Omental fat pad (tissue), 4 donors: ENCODE results near the gene USP26. TPM values are rescaled to one million over a fixed set of nuclear protein-coding genes. Genes with fewer than 3 reads are reported as not detected.
"Not testable (repeated sequence)": the region's sequence is repeated elsewhere in the genome, so short reads cannot be mapped to it uniquely, and the experiment has no call there.

Experiments used
- ATAC-seq: fragments of 150-250 bp; one replicate; pipeline ENCODE4 v1.9.1; 2016; ENCODE audit warnings: mild to moderate bottlenecking, moderate library complexity; ENCODE audit not compliant: low FRiP score
- DNase-seq: peaks from one replicate; pipeline ENCODE4 v3.0.0-alpha.2; 2019; ENCODE audit warnings: low spot score
- CTCF ChIP-seq, 3 donors: fragments of 450-650 bp; IDR thresholded peaks; one replicate each; pipeline ENCODE4 v1.5.1; 2016 to 2017; ENCODE audit warnings: antibody characterized with exemption in 3 of 3, mild to moderate bottlenecking in 3 of 3, moderate library complexity in 2 of 3
- total RNA-seq, 4 donors: library from RNA; depleted of rRNA; stranded (reverse); fragments of >200 nt; gene quantifications; one replicate each; pipeline ENCODE4 v1.1.0, GENCODE V29; 2016

The USP26 gene
- total RNA-seq, 4 donors from 2014 or later: not detected

GRCh38 chrX:133083899-133084298 lies 13.0 kb downstream of the USP26 start:
- TF ChIP-seq CTCF (IDR thresholded peaks at IDR 0.05): no peak
- DNase-seq: no peak
- no peak for ATAC-seq

- TF ChIP-seq CTCF (IDR thresholded peaks at IDR 0.05): no peak
- no peak for DNase-seq
- no peak for ATAC-seq
Measured at GRCh38 chrX:133081990-133082389, 14.9 kb downstream of the USP26 start.

GRCh38 chrX:133077856-133078255 lies 19.1 kb downstream of the USP26 start:
- not testable (repeated sequence) for DNase-seq, ATAC-seq

DNA sequence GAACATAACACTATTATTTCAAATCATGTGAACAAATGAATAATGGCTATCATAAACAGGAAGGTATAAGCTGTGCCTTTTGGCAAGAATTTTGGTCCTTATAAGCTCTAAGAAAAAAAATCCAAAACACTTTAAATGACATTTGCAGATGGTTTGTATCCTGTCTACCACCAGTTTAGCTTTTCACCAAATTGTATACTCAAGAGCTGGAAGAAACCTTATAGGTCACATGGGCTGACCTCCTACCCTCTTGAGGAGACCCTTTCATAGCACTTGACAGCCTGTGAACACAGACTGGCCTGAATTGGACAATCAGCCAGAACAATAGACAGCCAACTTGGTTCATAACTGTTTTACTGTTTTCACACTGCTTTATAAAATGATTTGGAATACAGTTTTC lies 24.3 kb downstream of the USP26 start:
- no peak for DNase-seq
- no peak for ATAC-seq
- TF ChIP-seq CTCF (IDR thresholded peaks at IDR 0.05): no peak

DNA sequence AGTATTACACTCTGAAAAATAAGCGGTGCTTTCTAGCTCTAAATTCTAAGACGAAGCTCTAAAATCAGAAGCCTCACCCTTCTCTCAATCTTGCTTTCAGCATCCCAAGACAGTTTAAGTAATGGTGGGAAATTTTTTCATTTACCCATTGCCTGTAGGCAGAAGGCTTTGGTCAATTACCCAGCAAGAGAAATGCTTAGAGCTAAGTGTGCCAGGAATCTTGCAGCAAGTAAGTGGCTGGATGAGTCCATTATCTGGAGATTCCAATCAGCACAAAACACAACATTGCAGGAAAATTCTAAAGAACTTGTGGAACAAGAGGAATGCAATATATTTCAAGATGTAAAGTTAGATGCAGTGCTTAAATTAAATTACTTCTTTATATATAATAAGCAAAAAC lies 28.4 kb downstream of the USP26 start:
- no peak for DNase-seq
- no peak for TF ChIP-seq CTCF (IDR thresholded peaks at IDR 0.05)
- no peak for ATAC-seq

DNA sequence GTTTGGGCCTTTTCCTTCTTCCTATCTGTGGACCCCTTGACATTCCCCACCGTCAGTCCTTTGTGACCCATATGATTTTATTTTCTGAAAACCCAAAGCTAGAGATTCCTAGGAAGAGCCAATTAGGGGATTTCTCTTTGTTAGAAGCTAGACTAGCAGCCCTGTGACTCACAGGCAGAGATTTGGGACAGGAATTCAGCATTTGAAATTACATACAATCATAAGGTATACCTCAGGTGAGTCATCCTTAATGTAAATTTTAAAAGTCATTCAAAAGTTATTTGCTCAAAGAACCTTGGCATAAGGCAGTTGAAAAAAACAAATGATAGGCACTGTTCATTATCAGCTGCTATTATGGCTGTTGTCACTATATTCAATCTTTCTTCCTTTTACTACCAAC lies 40.6 kb downstream of the USP26 start:
- DNase-seq: no peak
- ATAC-seq: no peak
- TF ChIP-seq CTCF (IDR thresholded peaks at IDR 0.05): no peak

DNA sequence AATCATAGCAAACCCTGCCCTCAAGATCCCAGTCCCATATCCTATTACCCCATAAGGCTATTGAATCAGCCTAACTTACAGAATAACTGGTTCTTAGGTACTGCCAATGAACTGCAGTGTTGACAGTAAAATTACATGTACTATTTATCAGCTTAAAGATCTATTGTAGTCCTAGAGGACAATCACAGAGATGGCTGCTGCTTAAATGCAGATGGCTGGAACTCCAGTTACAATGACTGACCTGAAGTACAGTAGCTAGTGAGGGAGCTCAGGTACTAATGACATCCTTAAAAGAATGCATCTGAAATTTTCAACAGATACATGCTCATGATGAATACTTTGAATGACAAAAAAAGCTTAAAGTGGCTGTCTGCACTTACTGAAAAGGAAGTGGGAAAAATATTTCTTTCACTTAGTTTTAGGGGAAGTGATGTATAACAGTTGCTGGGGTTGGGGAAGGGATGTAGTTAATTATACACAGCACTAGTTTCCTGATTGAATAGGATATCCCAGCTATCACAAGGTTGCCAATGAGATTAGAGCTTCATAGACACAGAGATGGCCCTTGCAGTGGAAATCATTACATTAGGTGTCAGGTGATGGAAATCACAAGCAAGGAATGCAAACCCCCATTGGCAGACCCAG lies 42.0 kb downstream of the USP26 start:
- TF ChIP-seq CTCF (IDR thresholded peaks at IDR 0.05): no peak
- DNase-seq: no peak
- ATAC-seq: no peak
